Neural cell (in vitro differentiated cells): ENCODE measurements around the gene HMCES. TPM values are rescaled to one million over a fixed set of nuclear protein-coding genes. Genes with fewer than 3 reads are reported as not detected.

Source experiments
- H2AFZ ChIP-seq: fragments of 200-600, 300-800 bp; sonication (generic), shearing (Covaris generic); 2 replicates; pipeline ENCODE4 v1.6.0; 2014; ENCODE audit warnings: low read depth, mild to moderate bottlenecking, antibody characterized with exemption, low read length, moderate library complexity
- H3F3A ChIP-seq: fragments of 200-600 bp; shearing (Covaris generic); 2 replicates; pipeline ENCODE4 v1.6.1; 2016; ENCODE audit warnings: mild to moderate bottlenecking, moderate library complexity, mixed read lengths, antibody characterized with exemption, low read length; ENCODE audit not compliant: insufficient read depth, poor library complexity, severe bottlenecking
- H3K27ac ChIP-seq: fragments of 200-600, 300-800 bp; sonication (generic), shearing (Covaris generic); 2 replicates; pipeline ENCODE4 v1.5.1; 2014; ENCODE audit warnings: mild to moderate bottlenecking, low read length, moderate library complexity
- H3K27me3 ChIP-seq: fragments of 300-800, 200-600 bp; sonication (generic), shearing (Covaris generic); 2 replicates; pipeline ENCODE4 v1.6.0; 2014; ENCODE audit warnings: mild to moderate bottlenecking, low read depth, low read length, moderate library complexity; ENCODE audit not compliant: insufficient read depth
- H3K36me3 ChIP-seq: fragments of 300-800, 200-600 bp; sonication (generic), shearing (Covaris generic); 2 replicates; pipeline ENCODE4 v1.5.1; 2014; ENCODE audit warnings: mild to moderate bottlenecking, antibody characterized with exemption, low read length, moderate library complexity; ENCODE audit not compliant: insufficient read depth
- H3K4me2 ChIP-seq: fragments of 300-800, 200-600 bp; sonication (generic), shearing (Covaris generic); 2 replicates; pipeline ENCODE4 v1.6.0; 2014; ENCODE audit warnings: mild to moderate bottlenecking, low read length
- H3K4me3 ChIP-seq: fragments of 300-800, 200-600 bp; sonication (generic), shearing (Covaris generic); 2 replicates; pipeline ENCODE4 v1.5.1; 2014; ENCODE audit warnings: mild to moderate bottlenecking, low read length, moderate library complexity
- H3K79me2 ChIP-seq: fragments of 200-600 bp; shearing (Covaris generic); replicated peaks from 2 replicates; pipeline ENCODE4 v1.6.0; 2014; ENCODE audit warnings: mild to moderate bottlenecking, low read length, moderate library complexity; ENCODE audit not compliant: insufficient read depth
- H3K9ac ChIP-seq: fragments of 300-800, 200-600 bp; sonication (generic), shearing (Covaris generic); 2 replicates; pipeline ENCODE4 v1.6.1; 2016; ENCODE audit warnings: mild to moderate bottlenecking, low read length, mixed read lengths
- H3K9me2 ChIP-seq: fragments of 200-600 bp; shearing (Covaris generic); 2 replicates; pipeline ENCODE4 v1.6.1; 2016; ENCODE audit warnings: mild to moderate bottlenecking, low read length, mixed read lengths; ENCODE audit not compliant: insufficient read depth
- H3K9me3 ChIP-seq: fragments of 200-600, 300-800 bp; sonication (generic), shearing (Covaris generic); 2 replicates; pipeline ENCODE4 v1.6.1; 2016; ENCODE audit warnings: mild to moderate bottlenecking, mixed run types, low read length, moderate library complexity, mixed read lengths
- H4K20me1 ChIP-seq: fragments of 200-600 bp; shearing (Covaris generic); 2 replicates; pipeline ENCODE4 v1.6.1; 2016; ENCODE audit warnings: mild to moderate bottlenecking, mixed run types; ENCODE audit not compliant: insufficient read depth
- CTCF ChIP-seq: fragments of 450-650 bp; IDR thresholded peaks from 2 replicates; pipeline ENCODE4 v1.5.1; 2014; ENCODE audit warnings: antibody characterized with exemption, mild to moderate bottlenecking, moderate library complexity; ENCODE audit not compliant: poor library complexity, severe bottlenecking
- EP300 ChIP-seq: fragments of 450-650 bp; conservative IDR thresholded peaks from 2 replicates; pipeline ENCODE4 v1.6.1; 2014; ENCODE audit warnings: antibody characterized with exemption, mild to moderate bottlenecking, moderate library complexity; ENCODE audit not compliant: poor library complexity, severe bottlenecking
- EZH2 ChIP-seq: fragments of 200-600, 300-800 bp; shearing (Covaris generic), sonication (generic); IDR thresholded peaks from 2 replicates; pipeline ENCODE4 v1.6.1; 2014; ENCODE audit warnings: antibody characterized with exemption, low read length, borderline replicate concordance, mild to moderate bottlenecking; ENCODE audit not compliant: insufficient read depth, poor library complexity, severe bottlenecking
- MXI1 ChIP-seq: fragments of 450-650 bp; conservative IDR thresholded peaks from 2 replicates; pipeline ENCODE4 v1.6.1; 2014; ENCODE audit warnings: antibody characterized with exemption, mild to moderate bottlenecking; ENCODE audit not compliant: poor library complexity, severe bottlenecking
- POLR2AphosphoS5 ChIP-seq: IDR thresholded peaks from 2 replicates; pipeline ENCODE4 v1.6.1; 2012
- RAD21 ChIP-seq: fragments of 450-650 bp; conservative IDR thresholded peaks from 2 replicates; pipeline ENCODE4 v1.6.1; 2014; ENCODE audit warnings: antibody characterized with exemption, mild to moderate bottlenecking, moderate library complexity
- REST ChIP-seq: IDR thresholded peaks from 2 replicates; pipeline ENCODE4 v1.6.1; 2012; ENCODE audit warnings: borderline replicate concordance
- SMC3 ChIP-seq: fragments of 450-650 bp; conservative IDR thresholded peaks from 2 replicates; pipeline ENCODE4 v1.6.1; 2014; ENCODE audit warnings: antibody characterized with exemption, mild to moderate bottlenecking, moderate library complexity; ENCODE audit not compliant: poor library complexity
- TAF1 ChIP-seq: IDR thresholded peaks from 2 replicates; pipeline ENCODE4 v1.6.1; 2012; ENCODE audit warnings: low read depth
- polyA plus RNA-seq: library from polyadenylated mRNA; depleted of rRNA; stranded (reverse); fragments of >200 nt; gene quantifications from 2 replicates; pipeline ENCODE4 v1.2.3, GENCODE V29; 2014

HMCES gene
- polyA plus RNA-seq, 1 donor from 2014 or later, result 23.0 TPM

- Histone ChIP-seq H3K9ac (peak within 1 kb of the TSS; percentile 94), H3K36me3 (no peaks in the 10 kb centered on the region), H4K20me1 (no peaks in the 10 kb centered on the region), H2AFZ (peak within 1 kb of the TSS; percentile 98), H3K4me2 (peak within 1 kb of the TSS; percentile 67), H3K4me3 (peak within 1 kb of the TSS; percentile 99), H3K79me2 (peaks cover 22% of the 10 kb centered on the region), H3K9me3 (no peaks in the 10 kb centered on the region), H3K27me3 (no peaks in the 10 kb centered on the region), H3K27ac (peak within 1 kb of the TSS; percentile 50), H3F3A (no peaks in the 10 kb centered on the region), H3K9me2 (no peaks in the 10 kb centered on the region)
- TF ChIP-seq POLR2AphosphoS5 (peak; percentile 93), MXI1 (peak; percentile 82), EP300 (peak; percentile 45), TAF1 (no peak), SMC3 (peak; percentile 37), REST (peak; percentile 63), CTCF (peak; percentile 13), RAD21 (no peak), EZH2 (no peak)
Observed at GRCh38 chr3:129249284-129250065, 29.2 kb upstream of the HMCES start, which contains the start of gene COPG1. Gene COPG1, plus strand, starts transcription at chr3:129249606. Its CDS starts 104 bp downstream, at chr3:129249710.

- no peak overlapping the region for H3K9ac ChIP-seq
- H3K27me3 ChIP-seq, result no peaks in the 10 kb centered on the region
- H3F3A ChIP-seq, result no peaks in the 10 kb centered on the region
- H4K20me1 ChIP-seq, result no peaks in the 10 kb centered on the region
- no peaks in the 10 kb centered on the region for H3K9me2 ChIP-seq
- H3K27ac ChIP-seq, result no peak overlapping the region
- no peaks in the 10 kb centered on the region for H3K9me3 ChIP-seq
- no peak overlapping the region for H3K4me3 ChIP-seq
- no peak overlapping the region for H2AFZ ChIP-seq
- no peak for TF ChIP-seq CTCF
- no peak for TF ChIP-seq REST
- TF ChIP-seq EZH2, result no peak
- TF ChIP-seq RAD21, result no peak
- TF ChIP-seq EP300, result no peak
- no peak for TF ChIP-seq MXI1
- TF ChIP-seq TAF1, result no peak
- no peak for TF ChIP-seq SMC3
- no peak for TF ChIP-seq POLR2AphosphoS5
- H3K36me3 ChIP-seq, result no peaks in the 10 kb centered on the region
- no peak overlapping the region for H3K4me2 ChIP-seq
- H3K79me2 ChIP-seq, result peaks cover 22% of the 10 kb centered on the region
Observed at GRCh38 chr3:129252748-129253147, 25.9 kb upstream of the HMCES start.
